GM12872 (cell line): Measurements from ENCODE around the gene DSCAML1.
A peak's percentile ranks its signal among the peaks of the same experiment; 100 is the strongest.

Experiments used
- TF ChIP-seq, protein P1 (sequence below): IDR thresholded peaks from 3 replicates; pipeline ENCODE4 v1.5.1; 2011; ENCODE audit warnings: low read depth, mild to moderate bottlenecking, low read length, moderate library complexity; ENCODE audit not compliant: insufficient read depth

DSCAML1 gene

DNA sequence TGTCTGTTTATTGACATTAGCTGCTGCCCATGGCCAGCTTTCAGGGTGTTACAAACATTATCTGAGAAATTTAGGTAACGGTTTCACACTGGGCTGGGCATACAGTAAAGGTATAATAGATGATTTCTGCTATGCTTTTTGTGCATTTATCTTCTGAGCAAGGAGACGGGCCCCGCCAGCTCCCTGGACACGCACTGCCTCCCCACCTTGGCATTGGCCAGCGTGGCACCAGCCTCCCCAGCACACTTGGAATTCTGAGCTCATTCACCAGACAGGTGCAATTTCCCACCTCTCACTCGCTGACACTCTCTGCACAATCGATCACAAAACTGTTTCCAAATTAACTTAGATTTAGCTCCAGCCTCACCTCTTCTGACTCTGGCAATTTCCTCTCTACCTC, 246.6 kb downstream of the DSCAML1 start:
- TF ChIP-seq, protein P1, sequence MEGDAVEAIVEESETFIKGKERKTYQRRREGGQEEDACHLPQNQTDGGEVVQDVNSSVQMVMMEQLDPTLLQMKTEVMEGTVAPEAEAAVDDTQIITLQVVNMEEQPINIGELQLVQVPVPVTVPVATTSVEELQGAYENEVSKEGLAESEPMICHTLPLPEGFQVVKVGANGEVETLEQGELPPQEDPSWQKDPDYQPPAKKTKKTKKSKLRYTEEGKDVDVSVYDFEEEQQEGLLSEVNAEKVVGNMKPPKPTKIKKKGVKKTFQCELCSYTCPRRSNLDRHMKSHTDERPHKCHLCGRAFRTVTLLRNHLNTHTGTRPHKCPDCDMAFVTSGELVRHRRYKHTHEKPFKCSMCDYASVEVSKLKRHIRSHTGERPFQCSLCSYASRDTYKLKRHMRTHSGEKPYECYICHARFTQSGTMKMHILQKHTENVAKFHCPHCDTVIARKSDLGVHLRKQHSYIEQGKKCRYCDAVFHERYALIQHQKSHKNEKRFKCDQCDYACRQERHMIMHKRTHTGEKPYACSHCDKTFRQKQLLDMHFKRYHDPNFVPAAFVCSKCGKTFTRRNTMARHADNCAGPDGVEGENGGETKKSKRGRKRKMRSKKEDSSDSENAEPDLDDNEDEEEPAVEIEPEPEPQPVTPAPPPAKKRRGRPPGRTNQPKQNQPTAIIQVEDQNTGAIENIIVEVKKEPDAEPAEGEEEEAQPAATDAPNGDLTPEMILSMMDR = no peak

DNA sequence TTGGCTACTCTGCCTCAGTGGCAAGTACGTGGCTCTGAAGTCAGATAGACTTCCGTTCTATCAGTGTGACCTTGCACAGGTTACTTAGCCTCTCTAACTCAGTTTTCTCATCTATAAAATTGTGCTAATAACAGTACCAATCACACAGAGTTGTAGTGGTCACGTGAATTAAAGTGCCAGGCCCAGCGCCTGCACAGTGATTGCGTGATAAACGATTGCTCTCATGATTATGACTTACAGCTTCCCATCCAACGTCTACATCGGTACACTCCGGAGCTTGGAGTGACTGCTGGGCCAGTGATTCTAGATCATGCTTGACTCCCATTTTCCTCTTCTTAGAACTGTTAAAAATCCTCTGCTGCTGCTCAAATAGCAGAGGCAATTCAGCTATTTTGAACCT, 247.6 kb downstream of the DSCAML1 start:
- TF ChIP-seq, protein P1 = no peak

DNA sequence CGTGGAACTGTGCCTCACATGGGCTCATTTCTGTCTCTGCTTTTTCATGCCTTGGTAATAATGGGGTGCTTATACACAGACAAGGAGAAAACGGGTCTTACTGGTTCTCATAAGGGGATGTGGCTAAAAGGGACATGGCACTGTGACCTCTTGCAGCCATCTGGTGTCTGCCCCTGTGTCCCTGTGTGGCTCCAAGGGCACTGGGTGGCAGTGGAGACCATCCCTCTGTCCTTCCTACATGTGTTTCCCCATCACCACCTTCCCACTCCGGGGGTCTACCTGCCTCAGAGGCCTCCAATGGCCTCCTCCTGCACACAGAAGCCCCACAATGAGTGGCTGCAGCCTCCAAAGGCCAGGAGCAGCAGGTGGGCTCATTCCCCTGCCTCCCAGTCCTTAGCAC, 248.1 kb downstream of the DSCAML1 start:
- TF ChIP-seq, protein P1 = 0 out of 3 replicates have a peak, but pooled peaks have one; percentile 5

DNA sequence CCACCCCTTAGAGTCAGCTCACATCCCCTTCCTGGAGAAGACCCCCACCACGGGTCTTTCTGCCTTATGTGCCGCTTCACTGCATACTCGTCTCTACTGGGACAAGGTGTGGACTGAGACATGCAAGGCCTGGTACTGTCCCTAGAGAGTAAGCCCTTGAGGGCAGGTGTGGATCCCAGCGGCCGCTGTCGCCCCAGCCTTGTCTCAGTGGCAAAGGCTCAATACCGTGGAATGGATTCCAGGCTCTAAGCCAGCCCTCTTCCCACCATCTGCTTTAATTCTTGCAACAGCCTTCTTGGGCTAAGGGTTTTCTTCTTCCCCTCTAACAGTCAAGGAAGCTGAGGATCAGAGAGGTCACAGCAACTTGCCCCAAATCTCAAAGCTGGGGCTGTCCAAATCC, 249.1 kb downstream of the DSCAML1 start:
- TF ChIP-seq, protein P1 = no peak

DNA sequence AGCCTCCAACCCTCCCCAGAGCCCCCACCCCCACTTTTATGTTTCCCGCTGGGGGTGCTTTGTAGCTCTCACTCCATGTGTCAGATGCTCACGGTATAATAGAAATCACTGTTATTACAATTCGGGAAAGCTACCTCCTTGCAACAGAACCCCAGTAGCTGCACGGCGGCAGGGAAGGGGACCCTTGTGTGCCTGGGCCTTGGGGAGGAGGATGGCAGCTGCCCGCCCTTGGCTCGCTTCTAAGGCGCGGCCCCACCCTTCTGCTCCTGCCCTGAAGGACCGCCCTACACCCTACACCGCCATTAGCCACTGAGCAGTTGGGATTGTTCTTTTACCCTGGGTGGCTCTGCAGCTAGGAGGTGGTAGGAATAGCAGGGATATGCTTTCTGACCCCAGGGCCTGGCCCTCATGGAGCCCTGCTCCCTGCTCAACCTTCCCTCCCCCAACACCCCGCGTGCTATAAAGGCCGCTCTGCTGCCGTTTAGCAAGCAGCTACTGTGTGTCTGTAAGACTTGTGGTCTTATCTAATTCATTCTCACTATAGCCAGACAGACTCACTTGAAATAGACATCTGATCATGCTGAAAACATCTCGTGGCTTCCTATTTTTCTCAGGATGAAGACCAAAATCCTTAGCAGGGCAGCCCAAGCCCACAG, 249.7 kb downstream of the DSCAML1 start:
- TF ChIP-seq, protein P1 = no peak

DNA sequence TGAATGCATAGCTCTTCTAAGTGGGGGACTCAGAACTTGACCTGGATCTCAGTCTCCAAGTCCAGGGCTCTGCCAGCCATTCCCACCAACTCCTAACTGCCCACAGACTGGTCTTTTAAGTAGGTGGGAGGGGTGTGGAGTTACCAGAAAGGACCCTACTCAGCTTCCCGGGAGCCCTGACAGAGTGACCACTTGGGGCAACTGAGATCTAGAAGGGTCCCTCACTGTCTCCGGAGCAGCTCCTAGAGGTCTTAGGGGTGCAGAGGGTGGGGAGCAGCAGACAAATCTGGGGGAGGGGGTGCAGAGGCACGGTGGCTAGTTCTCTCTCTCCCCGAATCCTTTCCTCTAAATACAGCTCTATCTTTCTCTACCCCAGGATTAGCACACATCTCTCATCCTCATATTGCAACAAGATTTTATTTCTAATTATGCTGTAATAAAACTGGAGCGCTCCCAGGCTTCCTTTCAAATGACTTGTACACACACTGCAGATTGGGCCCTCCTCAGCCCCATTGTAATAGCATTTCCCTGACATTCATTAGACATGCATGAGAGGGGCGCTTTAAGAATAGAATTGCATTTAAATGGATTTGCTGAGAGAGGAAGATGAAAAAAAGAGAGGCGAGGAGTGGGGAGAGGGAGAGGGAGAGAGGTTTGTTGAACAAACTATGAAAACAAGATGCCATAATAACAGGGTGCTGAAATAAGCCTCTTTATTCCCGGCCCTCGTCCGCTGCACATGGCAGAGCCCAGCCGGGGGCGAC, 250.4 kb downstream of the DSCAML1 start:
- TF ChIP-seq, protein P1 = no peak

DNA sequence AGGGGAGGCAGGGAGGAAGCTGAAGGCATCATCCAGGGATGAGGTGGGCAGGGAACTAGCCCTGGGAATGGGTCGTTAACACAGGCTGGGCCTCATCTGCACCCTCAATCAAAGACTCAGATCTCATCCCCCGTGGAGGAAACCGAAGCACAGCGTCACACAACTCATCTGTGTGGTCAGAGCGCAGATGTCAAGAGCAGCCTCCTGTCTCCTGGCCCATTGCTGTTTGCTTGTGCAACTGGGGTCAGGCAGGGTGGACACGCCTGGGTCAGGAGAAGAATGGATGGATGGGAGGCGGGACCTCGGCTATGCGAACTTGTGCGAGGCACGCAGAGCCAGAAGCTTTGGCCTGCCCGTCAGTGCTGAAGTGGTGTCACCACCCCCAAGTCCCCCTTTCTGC, 251.3 kb downstream of the DSCAML1 start:
- TF ChIP-seq, protein P1 = no peak
